Measurements from ENCODE around the gene NOX3. TPM values are rescaled to one million over a fixed set of nuclear protein-coding genes. Genes with fewer than 3 reads are reported as not detected.

The NOX3 gene
- total RNA-seq, 1 experiment from 2014 or later, result not detected

GRCh38 chr6:155346957-155347356 lies 108.7 kb downstream of the NOX3 start:
- Histone ChIP-seq H3K4me3 (ENCODE audit: low read length) (no peak overlapping the region), H3K27ac (ENCODE audit: low read length) (no peak overlapping the region), H3K9me3 (ENCODE audit: low read length) (no peaks in the 10 kb centered on the region), H3K79me2 (ENCODE audit: low read length) (no peaks in the 10 kb centered on the region), H3K27me3 (ENCODE audit: low read length) (no peaks in the 10 kb centered on the region), H4K20me1 (ENCODE audit: insufficient read depth, low read depth, low read length) (no peaks in the 10 kb centered on the region), H3K36me3 (ENCODE audit: insufficient read depth, low read length) (no peaks in the 10 kb centered on the region), H3K4me2 (ENCODE audit: low read depth, low read length, poor library complexity, severe bottlenecking) (no peak overlapping the region), H3K9me2 (replicated peaks; ENCODE audit: insufficient read depth, low read length) (no peaks in the 10 kb centered on the region), H3K9ac (ENCODE audit: low read length) (no peak overlapping the region), H2AFZ (ENCODE audit: low read length) (no peak overlapping the region), H3K4me1 (ENCODE audit: low read length) (peaks cover 17% of the 10 kb centered on the region)
- DNase-seq, result no peak

Other genes with a start within 250 kb of the NOX3 start
- not detected in 2 replicates for gene CLDN20, start 191.8 kb downstream of the NOX3 start, total RNA-seq (2014; rRNA removed; shearing (Covaris generic); ENCODE audit: low replicate concordance)
- gene TFB1M, start 141.4 kb downstream of the NOX3 start, total RNA-seq (2014; rRNA removed; shearing (Covaris generic); ENCODE audit: low replicate concordance), result 40.3 and 45.0 TPM in 2 replicates